GM12878 (cell line): ENCODE results near the gene TOR2A. TPM values are rescaled to one million over a fixed set of nuclear protein-coding genes. Genes with fewer than 3 reads are reported as not detected.

Experiments
- ATF3 ChIP-seq: IDR thresholded peaks from 2 replicates; pipeline ENCODE4 v1.6.1; 2011; ENCODE audit warnings: low read depth, mild to moderate bottlenecking, low read length, moderate library complexity, borderline replicate concordance; ENCODE audit errors: extremely low read depth
- ATF7 ChIP-seq: fragments of 450-650 bp; IDR thresholded peaks from 2 replicates; pipeline ENCODE4 v1.6.1; 2016; ENCODE audit warnings: low read depth, mild to moderate bottlenecking
- BCLAF1 ChIP-seq: fragments of 450-650 bp; IDR thresholded peaks from 2 replicates; pipeline ENCODE4 v1.6.1; 2017; ENCODE audit warnings: antibody characterized with exemption, mild to moderate bottlenecking, moderate library complexity
- BHLHE40 ChIP-seq, 2 experiments: fragments of 450-650 bp in 1 of 2; IDR thresholded peaks; 2 replicates each; pipeline ENCODE4 v1.6.1; 2011 to 2017; ENCODE audit warnings: low read depth in 2 of 2, borderline replicate concordance in 1 of 2, improper control_type of control experiment in 1 of 2, low read length in 1 of 2, mild to moderate bottlenecking in 1 of 2
- CEBPZ ChIP-seq: fragments of 150-350 bp; IDR thresholded peaks from 2 replicates; pipeline ENCODE4 v1.6.1; 2016; ENCODE audit warnings: low read depth, low read length
- CREB1 ChIP-seq: IDR thresholded peaks from 2 replicates; pipeline ENCODE4 v1.6.1; 2012; ENCODE audit warnings: low read depth, mild to moderate bottlenecking, inconsistent platforms
- CREM ChIP-seq: IDR thresholded peaks from 2 replicates; pipeline ENCODE4 v1.6.1; 2014; ENCODE audit warnings: antibody characterized with exemption, low read depth
- ETV6 ChIP-seq, 2 experiments: fragments of 450-650 bp in 1 of 2; IDR thresholded peaks in 1 of 2; conservative IDR thresholded peaks in 1 of 2; 2 replicates each; pipeline ENCODE4 v1.6.1; 2014; ENCODE audit warnings: antibody characterized with exemption in 1 of 2, borderline replicate concordance in 1 of 2, low read depth in 1 of 2, mild to moderate bottlenecking in 1 of 2, moderate library complexity in 1 of 2
- IRF4 ChIP-seq: IDR thresholded peaks from 2 replicates; pipeline ENCODE4 v1.6.1; 2011; ENCODE audit warnings: low read depth, low read length
- JUND ChIP-seq: IDR thresholded peaks from 2 replicates; pipeline ENCODE4 v1.6.1; 2012; ENCODE audit warnings: low read depth, mild to moderate bottlenecking, low read length, improper control_type of control experiment, moderate library complexity
- LARP7 ChIP-seq: fragments of 450-650 bp; IDR thresholded peaks from 2 replicates; pipeline ENCODE4 v1.6.1; 2017; ENCODE audit warnings: mild to moderate bottlenecking
- MEF2B ChIP-seq: fragments of 450-650 bp; IDR thresholded peaks from 2 replicates; pipeline ENCODE4 v1.6.1; 2018; ENCODE audit warnings: mild to moderate bottlenecking, moderate library complexity; ENCODE audit not compliant: partially characterized antibody, poor library complexity, severe bottlenecking
- MYB ChIP-seq: fragments of 150-350 bp; IDR thresholded peaks from 2 replicates; pipeline ENCODE4 v1.6.1; 2014; ENCODE audit warnings: mild to moderate bottlenecking, low read depth, low read length, borderline replicate concordance
- PBX3 ChIP-seq: IDR thresholded peaks from 2 replicates; pipeline ENCODE4 v1.6.1; 2011; ENCODE audit warnings: mild to moderate bottlenecking, low read depth, low read length, moderate library complexity; ENCODE audit not compliant: insufficient replicate concordance
- POLR2A ChIP-seq: IDR thresholded peaks from 2 replicates; pipeline ENCODE4 v1.6.1; 2011; ENCODE audit warnings: low read depth, mild to moderate bottlenecking, low read length
- RUNX3 ChIP-seq: IDR thresholded peaks from 2 replicates; pipeline ENCODE4 v1.6.1; 2012; ENCODE audit warnings: low read length, inconsistent platforms
- SIN3A ChIP-seq: IDR thresholded peaks from 2 replicates; pipeline ENCODE4 v1.6.1; 2012; ENCODE audit warnings: low read depth, low read length, improper control_type of control experiment
- USF2 ChIP-seq: IDR thresholded peaks from 2 replicates; pipeline ENCODE4 v1.6.1; 2011; ENCODE audit warnings: low read depth, low read length, improper control_type of control experiment, borderline replicate concordance
- ZBTB33 ChIP-seq: fragments of 450-650 bp; IDR thresholded peaks from 2 replicates; pipeline ENCODE4 v1.6.1; 2017; ENCODE audit warnings: mild to moderate bottlenecking
- polyA plus RNA-seq, 11 experiments: library from polyadenylated mRNA; depleted of rRNA in 4 of 11; unstranded in 6 of 11; stranded (reverse) in 5 of 11; fragments of >200 nt; fragmentation: Nextera tagmentation in 4 of 11; fragmentation: Illumina TruSeq in 1 of 11; extraction: Ambion mirVana in 4 of 11; extraction: Trizol in 1 of 11; gene quantifications; 1 replicate in 1 of 11; 2 replicates in 10 of 11; pipeline versions ENCODE4 v1.2.1 to v1.2.3, GENCODE V29; 2011 to 2016; ENCODE audit warnings: inconsistent platforms in 2 of 11, missing spikeins in 2 of 11, low read depth in 1 of 11
- total RNA-seq, 4 experiments: library from RNA; depleted of rRNA in 3 of 4; stranded (reverse); fragments of >200 nt in 3 of 4; fragmentation: Illumina TruSeq in 1 of 4; extraction: Trizol in 1 of 4; gene quantifications; 2 replicates each; pipeline versions ENCODE4 v1.2.1 to v1.2.3, GENCODE V29; 2013 to 2021

Gene TOR2A
- total and polyA plus RNA-seq, 10 of the 15 experiments (the other 5 are each of a cell fraction or from before 2014, with no cell fraction given): 0.52 to 23.7 (median 8.5) TPM

GRCh38 chr9:127776195-127776923 is 41.3 kb upstream of the TOR2A start (continued):
- TF ChIP-seq BCLAF1 (peak; percentile 86), ATF7 (peak; percentile 97), ZBTB33 (no peak), CREM (no peak), JUND (peak; percentile 98), MEF2B (peak; percentile 51), IRF4 (no peak), ATF3 (no peak), MYB (no peak), POLR2A (peak; percentile 54), LARP7 (no peak), CEBPZ (no peak), RUNX3 (no peak), PBX3 (no peak), SIN3A (no peak), CREB1 (no peak), BHLHE40 (IDR thresholded peaks at IDR 0.05; ENCODE audit: borderline replicate concordance in 1 of 2, low read depth in 2 of 2, low read length in 1 of 2) (peak; percentile 86 to 95), USF2 (no peak), ETV6 (conservative IDR thresholded peaks at IDR 0.05 in 1 of 2, IDR thresholded peaks at IDR 0.05 in 1 of 2; ENCODE audit: borderline replicate concordance in 1 of 2, low read depth in 1 of 2) (no peak)
